HG03175 (cell line): Measurements from ENCODE around the gene XYLT1.

Experiments
- ATAC-seq: cut with Tn5 transposase; IDR thresholded peaks from one replicate; pipeline ENCODE4 v1.9.1; 2021; ENCODE audit warnings: mild to moderate bottlenecking, moderate library complexity; ENCODE audit not compliant: unreplicated experiment

Gene XYLT1

DNA sequence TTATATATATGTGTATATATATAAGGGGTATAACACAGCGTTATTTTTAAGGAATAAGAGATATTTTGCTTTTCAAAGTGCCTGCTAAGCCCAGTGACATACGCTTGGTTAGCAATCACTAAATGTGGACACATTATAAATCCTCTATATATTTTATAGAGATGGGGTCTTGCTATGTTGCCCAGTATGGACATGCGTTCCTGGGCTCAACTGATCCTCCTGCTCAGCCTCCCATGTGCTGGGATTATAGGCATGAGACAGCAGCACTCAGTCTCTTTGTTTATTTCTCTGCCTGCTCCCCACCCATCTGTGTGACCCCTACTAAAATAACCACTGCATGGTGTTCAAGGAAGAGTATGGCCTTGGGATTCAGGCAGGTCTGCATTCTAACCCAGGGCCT lies 63.4 kb downstream of the XYLT1 start:
- ATAC-seq = no peak

DNA sequence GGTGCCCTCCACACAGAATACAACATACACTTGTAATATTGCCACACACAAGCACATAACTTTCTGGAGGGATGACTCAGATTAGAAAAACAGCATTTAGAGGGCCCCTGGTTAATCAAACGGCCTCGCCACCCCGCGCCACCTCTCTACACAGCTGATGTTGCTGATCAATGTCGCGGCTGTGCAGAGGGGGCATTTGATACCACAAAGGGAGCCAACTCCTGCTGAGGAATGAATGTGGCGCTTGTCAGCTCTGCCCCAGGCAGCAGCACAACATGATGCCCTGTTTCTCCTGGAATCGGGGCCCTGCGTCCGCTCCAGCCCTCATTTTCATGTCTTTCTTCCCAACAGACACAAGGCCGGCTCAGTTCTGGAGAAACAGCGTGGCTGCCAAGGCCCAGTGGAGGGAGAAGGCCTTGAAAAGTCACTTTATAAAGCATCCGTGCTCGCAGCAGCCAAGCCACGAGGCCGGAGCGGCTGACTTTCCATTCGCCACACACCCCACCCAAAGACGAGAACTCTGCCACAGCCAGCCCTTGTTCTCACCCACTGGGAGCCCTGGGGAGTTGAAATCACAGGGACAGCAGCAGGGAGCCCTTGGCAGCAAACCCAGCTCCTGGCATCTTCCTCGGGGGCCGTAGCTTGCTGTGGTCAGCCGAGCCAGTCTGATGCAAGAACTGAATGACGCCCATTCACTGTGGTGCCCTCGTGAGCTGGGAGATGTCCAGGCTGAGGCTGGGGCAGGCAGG lies 65.6 kb downstream of the XYLT1 start:
- no peak for ATAC-seq

- ATAC-seq = no peak
Measured at GRCh38 chr16:17403859-17404545, 66.8 kb downstream of the XYLT1 start.

DNA sequence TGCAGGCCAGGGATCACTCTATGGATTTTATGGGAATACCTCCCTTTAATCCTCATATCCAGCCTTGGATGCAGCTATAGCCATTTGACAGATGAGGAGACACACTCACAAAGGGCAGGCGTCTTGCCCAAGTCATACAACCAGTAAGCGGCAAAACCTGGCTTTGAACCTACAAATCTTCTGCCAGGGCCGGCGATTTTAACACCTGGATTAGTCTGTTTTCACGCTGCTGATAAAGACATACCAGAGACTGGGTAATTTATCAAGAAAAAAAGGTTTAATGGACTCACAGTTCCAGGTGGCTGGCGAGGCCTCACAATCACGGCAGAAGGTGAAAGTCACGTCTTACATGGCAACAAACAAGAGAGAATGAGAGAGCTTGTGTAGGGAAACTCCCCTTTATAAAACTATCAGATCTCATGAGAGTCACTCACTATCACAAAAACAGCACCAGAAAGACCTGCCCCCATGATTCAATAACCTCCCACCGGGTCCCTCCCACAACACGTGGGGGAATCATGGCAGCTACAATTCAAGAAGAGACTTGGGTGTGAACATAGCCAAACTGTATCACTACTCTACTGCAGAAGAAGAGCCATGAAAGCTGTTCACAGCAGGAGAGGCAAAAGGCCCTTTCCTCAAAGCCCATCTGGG lies 67.5 kb downstream of the XYLT1 start:
- ATAC-seq = no peak

DNA sequence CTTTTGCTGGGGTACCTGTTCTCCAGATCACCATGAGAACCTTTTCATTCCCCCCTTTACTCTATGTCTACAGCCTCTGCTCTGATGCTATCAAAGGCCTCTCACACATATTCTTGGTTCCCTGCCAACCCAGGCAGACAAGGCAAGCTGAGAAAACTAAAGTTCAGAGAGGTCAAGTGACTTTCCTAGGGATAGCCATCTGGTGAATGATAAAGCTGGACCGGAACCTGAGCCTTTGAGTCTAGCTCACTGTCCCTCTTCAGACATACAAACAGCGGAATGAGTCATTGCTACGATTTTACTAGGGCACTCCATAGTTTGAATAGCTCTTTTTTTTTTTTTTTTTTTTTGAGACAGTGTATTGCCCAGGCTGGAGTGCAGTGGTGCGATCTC lies 73.3 kb downstream of the XYLT1 start:
- no peak for ATAC-seq

GRCh38 chr16:17396762-17397498 lies 73.8 kb downstream of the XYLT1 start:
- no peak for ATAC-seq

- no peak for ATAC-seq
Measured at GRCh38 chr16:17395849-17396480, 74.8 kb downstream of the XYLT1 start.

- no peak for ATAC-seq
Measured at GRCh38 chr16:17392857-17393692, 77.7 kb downstream of the XYLT1 start.

GRCh38 chr16:17392127-17392856 lies 78.5 kb downstream of the XYLT1 start:
- no peak for ATAC-seq

DNA sequence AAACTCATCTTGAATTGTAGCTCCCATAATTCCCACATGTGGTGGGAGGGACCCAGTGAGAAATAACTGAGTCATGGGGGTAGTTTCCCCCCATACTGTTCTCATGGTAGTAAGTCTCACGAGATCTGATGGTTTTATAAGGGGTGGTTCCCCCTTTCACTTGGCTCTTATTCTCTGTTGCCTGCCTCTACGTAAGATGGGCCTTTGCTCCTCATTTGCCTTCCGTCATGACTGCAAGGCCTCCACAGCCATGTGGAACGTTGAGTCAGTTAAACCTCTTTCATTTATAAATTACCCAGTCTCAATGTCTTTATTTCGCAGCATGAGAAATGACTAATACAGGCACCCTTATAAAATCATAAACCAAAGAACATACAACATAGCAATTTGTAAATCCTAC lies 79.0 kb downstream of the XYLT1 start:
- no peak for ATAC-seq

- ATAC-seq = no peak
Measured at GRCh38 chr16:17389384-17389783, 81.4 kb downstream of the XYLT1 start.

- ATAC-seq = no peak
Measured at GRCh38 chr16:17387256-17387655, 83.5 kb downstream of the XYLT1 start.

- ATAC-seq = no peak
Measured at GRCh38 chr16:17386229-17386628, 84.5 kb downstream of the XYLT1 start.

DNA sequence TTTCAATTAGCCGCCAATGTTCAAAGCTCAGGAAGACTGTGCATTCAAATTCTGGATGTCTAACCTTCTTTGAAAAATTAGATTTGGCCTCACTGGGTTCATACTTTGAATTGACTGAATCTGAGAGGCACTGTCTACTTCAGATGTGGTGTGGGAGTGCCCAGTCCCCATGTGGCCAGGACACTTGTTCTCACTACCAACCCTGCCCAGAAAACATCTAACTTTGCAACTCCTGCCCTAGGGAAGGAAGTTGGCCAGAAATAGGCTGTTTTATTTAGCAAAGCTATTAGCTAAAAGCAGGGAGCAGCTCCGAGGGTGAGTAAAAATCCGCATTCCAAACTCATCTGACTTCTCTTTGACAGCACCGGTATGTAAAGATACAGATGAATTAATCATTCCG lies 86.3 kb downstream of the XYLT1 start:
- no peak for ATAC-seq

GRCh38 chr16:17382949-17383863 lies 87.6 kb downstream of the XYLT1 start:
- ATAC-seq = no peak

- ATAC-seq = no peak
Measured at GRCh38 chr16:17382514-17382913, 88.2 kb downstream of the XYLT1 start.

GRCh38 chr16:17381784-17382183 lies 89.0 kb downstream of the XYLT1 start:
- no peak for ATAC-seq

DNA sequence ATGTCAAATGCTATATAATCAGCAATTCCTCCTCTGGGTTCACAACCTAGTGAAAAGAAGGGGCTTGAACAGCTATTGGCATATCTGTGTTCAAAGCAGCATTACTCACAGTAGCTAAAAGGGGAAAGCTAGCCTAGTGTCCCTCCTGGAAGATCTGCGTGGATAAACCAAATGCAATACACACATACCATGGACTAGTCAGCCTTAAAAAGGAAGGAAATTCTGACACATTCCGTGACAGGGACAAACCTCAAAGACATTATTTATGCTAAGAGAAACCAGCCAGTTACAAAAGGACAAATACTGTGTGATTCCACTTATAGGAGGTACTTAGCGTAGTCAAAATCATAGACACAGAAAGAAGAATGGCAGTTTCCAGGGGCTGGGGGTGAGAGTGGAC lies 90.1 kb downstream of the XYLT1 start:
- no peak for ATAC-seq
